OCI-LY7 (cell line): ENCODE data around the gene APOL1. TPM values are rescaled to one million over a fixed set of nuclear protein-coding genes. Genes with fewer than 3 reads are reported as not detected.
A peak's percentile ranks its signal among the peaks of the same experiment; 100 is the strongest.

Experiments
- BruUV-seq: library from RNA; stranded (reverse); fragments of 400-500 nt; replicated peaks from 2 replicates; lab custom pipeline; 2021; lab: Mats Ljungman, UMichigan
- CTCF ChIA-PET: fragments of 300-600 bp; sonication (Branson Sonifier 250); formaldehyde crosslinking; loops from one replicate; lab custom pipeline; 2022; ENCODE audit warnings: antibody characterized with exemption; ENCODE audit not compliant: unreplicated experiment; lab: Charles Lee
- POLR2A ChIA-PET: fragments of 300-600 bp; sonication (Branson Sonifier 250); formaldehyde crosslinking; loops from one replicate; lab custom pipeline; 2022; ENCODE audit warnings: antibody characterized with exemption; lab: Charles Lee
- DNase-seq: peaks from one replicate; pipeline ENCODE4 v3.0.0-alpha.2; 2015; ENCODE audit warnings: low spot score
- H2AFZ ChIP-seq: fragments of 200-600 bp; sonication (generic), shearing (Covaris generic); 2 replicates; pipeline ENCODE4 v1.6.1; 2014; ENCODE audit warnings: mild to moderate bottlenecking, antibody characterized with exemption, low read length, moderate library complexity
- H3K27ac ChIP-seq: fragments of 200-600 bp; sonication (generic); 2 replicates; pipeline ENCODE4 v1.5.1; 2014; ENCODE audit warnings: mixed run types, low read depth, mild to moderate bottlenecking, moderate library complexity, low read length, inconsistent platforms; ENCODE audit not compliant: poor library complexity, severe bottlenecking
- H3K36me3 ChIP-seq: fragments of 200-600 bp; sonication (generic); 2 replicates; pipeline ENCODE4 v1.6.1; 2014; ENCODE audit warnings: mild to moderate bottlenecking, antibody characterized with exemption, low read length, moderate library complexity, mixed read lengths; ENCODE audit not compliant: insufficient read depth
- H3K4me1 ChIP-seq: fragments of 200-600 bp; sonication (generic); 2 replicates; pipeline ENCODE4 v1.5.1; 2014; ENCODE audit warnings: mild to moderate bottlenecking, low read length; ENCODE audit not compliant: insufficient read depth, poor library complexity, severe bottlenecking
- H3K4me2 ChIP-seq: fragments of 200-600 bp; sonication (generic); 2 replicates; pipeline ENCODE4 v1.6.1; 2014; ENCODE audit warnings: mild to moderate bottlenecking, low read length
- H3K4me3 ChIP-seq: fragments of 200-600 bp; sonication (generic); 2 replicates; pipeline ENCODE4 v1.5.1; 2014; ENCODE audit warnings: mild to moderate bottlenecking, low read depth, low read length; ENCODE audit not compliant: poor library complexity, severe bottlenecking
- H3K79me2 ChIP-seq: fragments of 200-600 bp; sonication (generic); 2 replicates; pipeline ENCODE4 v1.6.1; 2016; ENCODE audit warnings: low read depth, mild to moderate bottlenecking, low read length, moderate library complexity, mixed read lengths; ENCODE audit not compliant: insufficient read depth
- H3K9me2 ChIP-seq: fragments of 200-600 bp; sonication (generic); 2 replicates; pipeline ENCODE4 v1.6.1; 2016; ENCODE audit warnings: mild to moderate bottlenecking, low read length, mixed read lengths; ENCODE audit not compliant: insufficient read depth
- H3K9me3 ChIP-seq: fragments of 200-600 bp; sonication (generic); 2 replicates; pipeline ENCODE4 v1.6.1; 2014; ENCODE audit warnings: mild to moderate bottlenecking, mixed run types, low read length, mixed read lengths
- H4K20me1 ChIP-seq: fragments of 200-600 bp; sonication (generic); 2 replicates; pipeline ENCODE4 v1.6.1; 2014; ENCODE audit warnings: mild to moderate bottlenecking, antibody characterized with exemption, low read length, moderate library complexity, mixed read lengths; ENCODE audit not compliant: insufficient read depth
- CTCF ChIP-seq: fragments of 200-600 bp; sonication (generic); conservative IDR thresholded peaks from 2 replicates; pipeline ENCODE4 v1.5.1; 2014; ENCODE audit warnings: mild to moderate bottlenecking, antibody characterized with exemption, low read length, moderate library complexity, mixed read lengths
- EZH2phosphoT487 ChIP-seq: fragments of 200-600 bp; sonication (generic); IDR thresholded peaks from 2 replicates; pipeline ENCODE4 v1.6.1; 2018; ENCODE audit warnings: low read depth, borderline replicate concordance, mild to moderate bottlenecking, mixed run types, antibody characterized with exemption, low read length, moderate library complexity, mixed read lengths
- intact Hi-C: fragments of 100-400 bp; cut with micrococcal nuclease; formaldehyde crosslinking; loops from one replicate; pipeline ENCODE4 v1.10.0; 2022; ENCODE audit not compliant: unreplicated experiment
- total RNA-seq, 2 experiments: library from RNA; depleted of rRNA in 1 of 2; stranded (reverse); fragments of >200 nt in 1 of 2; shearing (Covaris generic) in 1 of 2; gene quantifications; 2 replicates each; pipeline ENCODE4 v1.2.3, GENCODE V29; 2014 to 2022

Gene APOL1
- total RNA-seq, 2 experiments from 2014 or later: 0.42 to 0.47 TPM

GRCh38 chr22:36258701-36259614 lies 6.0 kb downstream of the APOL1 start:
- H3K4me3 ChIP-seq: peak overlapping the region; percentile 14
- ChIA-PET POLR2A (interaction anchor here (0.6 kb wide), 1 partner anchor 868 kb away, joined by 3 read pairs; no protein-coding TSS in a partner anchor), CTCF (no interaction called here)
- peak overlapping the region; percentile 36 for H3K27ac ChIP-seq
- BruUV-seq: no TSS peak
- peak; percentile 73 for DNase-seq
- no peaks in the 10 kb centered on the region for H3K9me3 ChIP-seq
- no peaks in the 10 kb centered on the region for H3K36me3 ChIP-seq
- no peaks in the 10 kb centered on the region for H3K9me2 ChIP-seq
- H3K4me1 ChIP-seq: peaks cover 19% of the 10 kb centered on the region
- H3K4me2 ChIP-seq: peak overlapping the region; percentile 63
- H2AFZ ChIP-seq: peak overlapping the region; percentile 94
- intact Hi-C loops: no loop called here
- H4K20me1 ChIP-seq: no peaks in the 10 kb centered on the region
- H3K79me2 ChIP-seq: no peaks in the 10 kb centered on the region
- no peak for TF ChIP-seq CTCF
- no peak for TF ChIP-seq EZH2phosphoT487

GRCh38 chr22:36259615-36260300 lies 6.8 kb downstream of the APOL1 start:
- POLR2A ChIA-PET: no interaction called here

More at GRCh38 chr22:36259615-36260300, 6.8 kb downstream of the APOL1 start:
- no peaks in the 10 kb centered on the region for H3K9me2 ChIP-seq
- no peak overlapping the region for H3K4me3 ChIP-seq
- H4K20me1 ChIP-seq: no peaks in the 10 kb centered on the region
- DNase-seq: no peak
- no peaks in the 10 kb centered on the region for H3K9me3 ChIP-seq
- no peak overlapping the region for H3K27ac ChIP-seq
- BruUV-seq: no TSS peak
- intact Hi-C loops: no loop called here
- H3K4me1 ChIP-seq: peaks cover 19% of the 10 kb centered on the region
- H3K79me2 ChIP-seq: no peaks in the 10 kb centered on the region
- H3K36me3 ChIP-seq: no peaks in the 10 kb centered on the region
- no peak for TF ChIP-seq CTCF
- peak overlapping the region; percentile 94; the same call in 1 of the 2 replicates for H2AFZ ChIP-seq
- peak overlapping the region; percentile 63 for H3K4me2 ChIP-seq
- CTCF ChIA-PET: no interaction called here
